Measurements from ENCODE around the gene EIF5A2. TPM values are rescaled to one million over a fixed set of nuclear protein-coding genes. Genes with fewer than 3 reads are reported as not detected.

Gene EIF5A2
- total and polyA plus RNA-seq, 2 donors: 9.5 to 10.1 TPM

DNA sequence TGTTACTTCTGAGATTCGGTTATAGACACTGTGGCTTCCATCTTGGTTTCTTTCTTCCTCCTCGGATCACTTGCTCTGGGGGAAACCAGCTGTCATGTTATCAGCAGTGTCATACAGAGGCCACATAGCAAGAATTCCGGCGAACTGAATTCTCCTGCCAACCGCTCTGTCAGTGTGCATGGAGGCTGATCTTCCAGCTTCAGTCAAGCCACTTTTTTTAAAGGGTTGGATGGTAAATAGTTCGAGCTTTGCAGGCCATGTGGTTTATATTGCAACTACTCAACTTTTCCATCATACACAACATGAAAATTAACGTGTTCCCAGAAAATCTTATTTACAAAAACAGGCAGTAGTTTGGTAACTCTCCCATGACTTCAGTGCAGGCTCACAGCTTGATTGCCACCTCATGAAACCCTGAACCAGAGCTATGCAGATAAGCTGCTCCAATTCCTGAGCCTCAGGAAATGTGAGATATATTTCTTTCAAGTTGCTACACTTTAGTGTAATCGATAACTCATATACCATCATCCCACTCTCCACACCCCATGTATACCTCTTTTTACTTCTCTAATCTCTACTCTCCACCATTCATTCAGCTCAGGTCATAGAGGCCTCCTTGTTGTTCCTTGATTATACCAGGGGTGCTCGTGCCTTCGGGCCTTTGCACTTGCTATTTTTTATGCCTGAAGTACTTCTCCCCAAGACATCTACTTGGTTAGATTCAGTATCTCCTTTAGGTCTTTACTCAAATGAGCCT is 45.6 kb downstream of the EIF5A2 start:
- Histone ChIP-seq H3K36me3 (ENCODE audit: insufficient read depth) (peaks cover 4% of the 10 kb centered on the region), H3K4me1 (ENCODE audit: insufficient read depth) (no peaks in the 10 kb centered on the region), H3K27ac (ENCODE audit: low read depth) (no peak overlapping the region), H3K4me3 (ENCODE audit: low read depth, low read length) (no peak overlapping the region)
- no peak for DNase-seq (ENCODE audit: extremely low spot score)
- 67% methylated on average over 10 of the region's 10 CpGs for WGBS

DNA sequence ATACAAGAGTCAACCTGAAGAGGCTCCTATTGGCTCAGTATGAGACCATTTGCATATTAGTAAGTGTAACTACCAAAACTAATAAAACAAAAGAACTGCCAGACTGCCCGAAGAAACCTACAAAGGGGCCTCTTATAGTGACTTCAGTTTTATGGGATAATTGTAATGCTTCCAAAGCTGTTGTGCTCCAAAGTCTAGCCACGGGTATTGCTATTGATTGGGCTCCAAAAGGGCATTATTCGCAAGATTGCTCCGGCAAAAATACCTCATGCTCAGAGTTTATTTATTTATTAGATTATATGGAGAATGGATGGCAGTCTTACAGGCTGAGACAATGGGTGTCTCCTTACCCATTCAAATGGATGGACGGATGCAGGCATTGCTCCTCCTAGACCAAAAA is 49.8 kb downstream of the EIF5A2 start:
- no peaks in the 10 kb centered on the region for H3K36me3 ChIP-seq (ENCODE audit: insufficient read depth)
- no peak for DNase-seq (ENCODE audit: extremely low spot score)
- no peaks in the 10 kb centered on the region for H3K4me1 ChIP-seq (ENCODE audit: insufficient read depth)
- no peak overlapping the region for H3K4me3 ChIP-seq (ENCODE audit: low read depth, low read length)
- WGBS: 88% methylated on average over 5 of the region's 5 CpGs
- no peak overlapping the region for H3K27ac ChIP-seq (ENCODE audit: low read depth)

DNA sequence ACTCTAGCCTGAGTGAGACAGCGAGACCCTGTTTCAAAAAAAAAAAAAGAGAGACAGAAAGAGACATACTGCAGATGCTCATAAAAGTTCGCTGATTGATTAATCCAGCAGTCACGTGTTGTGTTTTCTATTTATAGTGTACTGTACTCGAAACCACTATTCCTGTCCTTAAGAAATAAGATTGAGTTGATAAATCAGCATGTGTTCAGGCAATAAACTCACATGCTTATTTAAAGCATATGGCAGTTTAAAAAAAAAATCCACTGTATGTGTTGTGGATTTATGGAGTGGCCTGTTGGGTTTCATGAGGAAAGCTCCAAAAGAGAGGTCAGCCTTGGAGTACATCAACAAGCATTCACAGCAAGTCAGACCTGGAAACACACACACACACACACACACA is 56.1 kb downstream of the EIF5A2 start:
- Histone ChIP-seq H3K4me3 (ENCODE audit: low read depth, low read length) (no peak overlapping the region), H3K36me3 (ENCODE audit: insufficient read depth) (no peaks in the 10 kb centered on the region), H3K4me1 (ENCODE audit: insufficient read depth) (no peaks in the 10 kb centered on the region), H3K27ac (ENCODE audit: low read depth) (no peak overlapping the region)
- DNase-seq (ENCODE audit: extremely low spot score): no peak
- 37% methylated on average over 4 of the region's 4 CpGs for WGBS

DNA sequence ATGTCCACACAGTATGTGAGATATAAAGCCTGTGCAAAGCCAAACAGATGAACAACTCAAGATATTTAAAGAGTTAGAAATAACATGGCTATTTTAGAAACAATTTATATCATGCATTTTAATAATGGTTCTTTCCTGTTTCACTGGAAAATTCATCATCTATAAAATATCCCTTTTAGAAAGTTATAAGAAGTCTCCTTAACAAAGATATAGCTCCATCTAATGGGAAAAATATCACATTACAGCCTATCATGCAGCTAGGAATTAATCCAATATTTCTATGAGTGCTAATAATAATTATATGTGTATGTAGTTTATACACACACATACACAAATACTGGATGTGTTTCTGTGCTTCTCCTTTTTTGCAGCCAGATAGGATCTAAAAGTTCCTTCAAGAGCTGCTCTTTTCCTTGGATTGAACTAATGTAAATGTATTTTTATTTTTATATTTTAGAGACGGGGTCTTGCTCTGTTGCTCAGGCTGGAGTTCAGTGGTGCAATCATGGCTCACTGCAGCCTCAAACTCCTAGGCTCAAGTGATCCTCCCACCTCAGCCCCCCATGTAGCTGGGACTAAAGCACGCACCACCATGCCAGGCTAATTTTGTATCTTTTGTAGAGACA is 60.0 kb downstream of the EIF5A2 start:
- Histone ChIP-seq H3K27ac (ENCODE audit: low read depth) (no peak overlapping the region), H3K4me1 (ENCODE audit: insufficient read depth) (no peaks in the 10 kb centered on the region), H3K36me3 (ENCODE audit: insufficient read depth) (no peaks in the 10 kb centered on the region), H3K4me3 (ENCODE audit: low read depth, low read length) (no peak overlapping the region)
- no peak for DNase-seq (ENCODE audit: extremely low spot score)
- 91% methylated on average over 2 of the region's 2 CpGs for WGBS

DNA sequence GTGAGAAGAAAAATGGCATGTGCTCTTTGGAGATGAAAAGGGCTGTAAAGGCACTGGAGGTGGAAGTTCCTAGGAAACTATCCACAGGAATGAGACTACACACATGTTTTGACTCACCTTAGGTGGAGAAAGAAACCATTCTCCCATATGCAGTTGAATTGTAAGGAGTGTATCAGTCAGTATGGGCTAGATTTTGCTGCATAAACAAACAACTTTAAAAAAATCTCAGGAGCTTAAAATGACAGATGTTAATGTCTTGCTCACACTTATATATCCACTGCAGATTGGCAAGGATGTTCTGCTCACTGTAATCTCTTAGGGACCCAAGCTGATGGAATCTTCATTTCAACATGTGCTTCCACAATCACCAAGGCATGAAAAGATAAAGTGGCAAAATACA is 64.1 kb downstream of the EIF5A2 start:
- no peak overlapping the region for H3K27ac ChIP-seq (ENCODE audit: low read depth)
- H3K4me3 ChIP-seq (ENCODE audit: low read depth, low read length): no peak overlapping the region
- H3K4me1 ChIP-seq (ENCODE audit: insufficient read depth): no peaks in the 10 kb centered on the region
- DNase-seq (ENCODE audit: extremely low spot score): no peak
- peaks cover 1% of the 10 kb centered on the region for H3K36me3 ChIP-seq (ENCODE audit: insufficient read depth)

DNA sequence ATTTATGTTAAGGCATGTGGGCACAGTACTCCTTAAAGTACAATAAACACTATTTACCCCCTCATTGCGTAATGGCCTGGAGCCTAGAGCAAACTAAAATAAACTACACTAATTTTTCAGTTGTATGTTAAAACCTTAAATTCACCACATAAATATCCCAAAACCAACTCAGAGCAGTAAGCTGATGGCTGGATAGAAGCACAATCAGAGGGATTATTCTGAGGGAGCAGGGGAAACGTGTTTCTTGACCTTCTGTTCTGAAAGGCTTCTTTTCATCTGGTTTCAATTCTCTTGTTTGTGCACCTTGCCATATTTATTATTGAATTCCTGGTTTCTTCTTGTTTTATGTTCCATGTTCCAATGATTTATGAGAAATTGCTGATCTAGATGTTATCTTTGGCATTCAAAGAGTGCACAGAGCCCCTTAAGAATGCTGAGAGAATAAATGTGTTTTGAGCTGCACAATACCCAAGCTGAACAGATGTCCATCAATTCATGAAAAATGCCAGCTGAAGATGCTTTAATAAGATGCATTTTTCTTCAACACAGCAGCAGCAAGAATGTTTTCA is 68.1 kb downstream of the EIF5A2 start:
- H3K36me3 ChIP-seq (ENCODE audit: insufficient read depth): peaks cover 1% of the 10 kb centered on the region
- WGBS: 65% methylated on average over 2 of the region's 2 CpGs
- H3K27ac ChIP-seq (ENCODE audit: low read depth): no peak overlapping the region
- H3K4me3 ChIP-seq (ENCODE audit: low read depth, low read length): no peak overlapping the region
- DNase-seq (ENCODE audit: extremely low spot score): no peak
- no peaks in the 10 kb centered on the region for H3K4me1 ChIP-seq (ENCODE audit: insufficient read depth)

DNA sequence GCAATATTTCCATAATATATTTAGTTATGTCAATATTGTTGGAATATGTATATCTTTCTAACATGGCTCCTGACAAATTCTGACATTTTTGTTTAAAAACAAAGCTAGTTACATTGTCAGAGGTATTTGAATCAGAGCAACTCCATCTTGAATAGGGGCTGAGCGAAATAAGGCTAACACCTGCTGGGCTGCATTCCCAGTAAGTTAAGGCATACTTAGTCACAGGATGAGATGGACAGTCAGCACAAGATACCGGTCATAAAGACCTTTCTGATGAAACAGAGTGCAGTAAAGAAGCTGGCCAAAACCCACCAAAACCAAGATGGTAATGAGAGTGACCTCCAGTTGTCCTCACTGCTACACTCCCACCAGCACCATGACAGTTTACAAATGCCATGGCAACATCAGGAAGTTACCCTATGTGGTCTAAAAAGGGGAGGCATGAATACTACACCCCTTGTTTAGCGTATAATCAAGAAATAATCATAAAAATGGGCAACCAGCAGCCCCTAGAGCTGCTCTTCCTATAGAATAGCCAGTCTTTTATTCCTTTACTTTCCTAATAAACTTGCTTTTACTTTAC is 68.8 kb downstream of the EIF5A2 start:
- Histone ChIP-seq H3K27ac (ENCODE audit: low read depth) (no peak overlapping the region), H3K36me3 (ENCODE audit: insufficient read depth) (peaks cover 1% of the 10 kb centered on the region), H3K4me1 (ENCODE audit: insufficient read depth) (no peaks in the 10 kb centered on the region), H3K4me3 (ENCODE audit: low read depth, low read length) (no peak overlapping the region)
- WGBS: 85% methylated on average over 3 of the region's 3 CpGs
- no peak for DNase-seq (ENCODE audit: extremely low spot score)

Other genes starting within 250 kb of the EIF5A2 start
- gene RPL22L1, start 38.4 kb downstream of the EIF5A2 start, total RNA-seq: 39.5 TPM
- gene RPL22L1, start 38.4 kb downstream of the EIF5A2 start, polyA plus RNA-seq: 69.3 TPM
- not detected for gene SLC2A2, start 118.1 kb upstream of the EIF5A2 start, total RNA-seq
- 0.09 TPM for gene SLC2A2, start 118.1 kb upstream of the EIF5A2 start, polyA plus RNA-seq